Skeletal muscle tissue (tissue), 4 donors: ENCODE measurements around the gene TAF5L. TPM values are rescaled to one million over a fixed set of nuclear protein-coding genes. Genes with fewer than 3 reads are reported as not detected.

Source experiments
- H3K27ac ChIP-seq: one replicate; pipeline ENCODE4 v1.7.0; 2013; ENCODE audit warnings: mild to moderate bottlenecking, low read depth, low read length, inconsistent platforms
- H3K27me3 ChIP-seq, 3 donors: one replicate each; pipeline ENCODE4 v1.7.0; 2013; ENCODE audit warnings: low read length in 3 of 3; ENCODE audit not compliant: control insufficient read depth in 3 of 3, insufficient read depth in 3 of 3
- H3K36me3 ChIP-seq, 3 donors: one replicate each; pipeline ENCODE4 v1.7.0; 2013; ENCODE audit warnings: low read length in 3 of 3; ENCODE audit not compliant: control insufficient read depth in 3 of 3, insufficient read depth in 3 of 3
- H3K4me1 ChIP-seq, 3 donors: one replicate each; pipeline ENCODE4 v1.7.0; 2013; ENCODE audit warnings: low read length in 3 of 3, mild to moderate bottlenecking in 3 of 3; ENCODE audit not compliant: control insufficient read depth in 3 of 3, insufficient read depth in 3 of 3
- H3K4me3 ChIP-seq, 3 donors: one replicate each; pipeline ENCODE4 v1.7.0; 2013; ENCODE audit warnings: low read length in 3 of 3
- H3K9ac ChIP-seq, 3 donors: one replicate each; pipeline ENCODE4 v1.7.0; 2013; ENCODE audit warnings: low read length in 3 of 3, mild to moderate bottlenecking in 3 of 3, moderate library complexity in 2 of 3, low read depth in 1 of 3
- H3K9me3 ChIP-seq, 3 donors: one replicate each; pipeline ENCODE4 v1.7.0; 2013; ENCODE audit warnings: low read length in 3 of 3; ENCODE audit not compliant: control insufficient read depth in 3 of 3
- total RNA-seq: library from RNA; depleted of rRNA; stranded (reverse); fragments of >200 nt; gene quantifications from one replicate; pipeline ENCODE4 v1.2.3, GENCODE V29; 2014
- donor health status: Osteomylitis.

The TAF5L gene
- total RNA-seq, 1 donor from 2014 or later = 9.9 TPM

GRCh38 chr1:229619002-229619401 lies 6.9 kb downstream of the TAF5L start:
- Histone ChIP-seq H3K27ac (no peak overlapping the region), H3K9me3 (no peaks in the 10 kb centered on the region), H3K9ac (no peak overlapping the region), H3K36me3 (peaks cover 3 to 7% (median 4%) of the 10 kb centered on the region in 3 donors), H3K27me3 (no peaks in the 10 kb centered on the region), H3K4me3 (no peak overlapping the region), H3K4me1 (peaks cover 17 to 23% (median 19%) of the 10 kb centered on the region in 3 donors)

- no peak overlapping the region for H3K27ac ChIP-seq
- H3K36me3 ChIP-seq = peaks cover 8 to 18% (median 16%) of the 10 kb centered on the region in 3 donors
- H3K4me1 ChIP-seq = peaks cover 10 to 14% (median 11%) of the 10 kb centered on the region in 3 donors
- H3K9me3 ChIP-seq = no peaks in the 10 kb centered on the region
- H3K27me3 ChIP-seq = no peaks in the 10 kb centered on the region
- H3K4me3 ChIP-seq = no peak overlapping the region
- H3K9ac ChIP-seq = no peak overlapping the region
These were observed 8.4 kb downstream of the TAF5L start for GRCh38 chr1:229617351-229618100.

GRCh38 chr1:229614701-229615100 lies 11.2 kb downstream of the TAF5L start:
- Histone ChIP-seq H3K9ac (no peak overlapping the region), H3K27me3 (no peaks in the 10 kb centered on the region), H3K27ac (no peak overlapping the region), H3K36me3 (peaks cover 26 to 42% (median 42%) of the 10 kb centered on the region in 3 donors), H3K9me3 (no peaks in the 10 kb centered on the region), H3K4me1 (peaks cover 0 to 3% (median 2%) of the 10 kb centered on the region in 3 donors), H3K4me3 (no peak overlapping the region)

- Histone ChIP-seq H3K9me3 (no peaks in the 10 kb centered on the region), H3K9ac (no peak overlapping the region), H3K27me3 (no peaks in the 10 kb centered on the region), H3K4me3 (no peak overlapping the region), H3K27ac (no peak overlapping the region), H3K36me3 (peaks cover 26 to 49% (median 48%) of the 10 kb centered on the region in 3 donors), H3K4me1 (peaks cover 0 to 3% (median 0%) of the 10 kb centered on the region in 3 donors)
These were observed 12.0 kb downstream of the TAF5L start for GRCh38 chr1:229613938-229614337.

GRCh38 chr1:229608590-229608989 lies 17.3 kb downstream of the TAF5L start:
- H3K27ac ChIP-seq = no peak overlapping the region
- H3K4me3 ChIP-seq = no peak overlapping the region
- H3K36me3 ChIP-seq = peaks cover 35 to 70% (median 63%) of the 10 kb centered on the region in 3 donors
- no peaks in the 10 kb centered on the region for H3K27me3 ChIP-seq
- H3K9ac ChIP-seq = no peak overlapping the region
- H3K4me1 ChIP-seq = no peaks in the 10 kb centered on the region
- H3K9me3 ChIP-seq = no peaks in the 10 kb centered on the region

- Histone ChIP-seq H3K36me3 (peaks cover 34 to 64% (median 60%) of the 10 kb centered on the region in 3 donors), H3K4me1 (no peaks in the 10 kb centered on the region), H3K27me3 (no peaks in the 10 kb centered on the region), H3K27ac (no peak overlapping the region), H3K9ac (no peak overlapping the region), H3K4me3 (no peak overlapping the region), H3K9me3 (no peaks in the 10 kb centered on the region)
These were observed 18.6 kb downstream of the TAF5L start for GRCh38 chr1:229607370-229607769.

- H3K27me3 ChIP-seq = no peaks in the 10 kb centered on the region
- peaks cover 0 to under 1% (median 0%) of the 10 kb centered on the region in 3 donors for H3K4me1 ChIP-seq
- no peaks in the 10 kb centered on the region for H3K9me3 ChIP-seq
- H3K9ac ChIP-seq = no peak overlapping the region
- H3K27ac ChIP-seq = no peak overlapping the region
- H3K36me3 ChIP-seq = peaks cover 24 to 40% (median 39%) of the 10 kb centered on the region in 3 donors
- no peak overlapping the region for H3K4me3 ChIP-seq
These were observed 22.4 kb downstream of the TAF5L start for GRCh38 chr1:229603371-229604005.

- Histone ChIP-seq H3K9me3 (no peaks in the 10 kb centered on the region), H3K9ac (no peak overlapping the region), H3K4me1 (peaks cover 12 to 17% (median 13%) of the 10 kb centered on the region in 3 donors), H3K27me3 (no peaks in the 10 kb centered on the region), H3K36me3 (peaks cover 17 to 28% (median 24%) of the 10 kb centered on the region in 3 donors), H3K4me3 (no peak overlapping the region), H3K27ac (no peak overlapping the region)
These were observed 25.7 kb downstream of the TAF5L start for GRCh38 chr1:229600229-229600628.

- Histone ChIP-seq H3K9me3 (no peaks in the 10 kb centered on the region), H3K4me1 (peaks cover 12 to 17% (median 13%) of the 10 kb centered on the region in 3 donors), H3K27ac (no peak overlapping the region), H3K4me3 (no peak overlapping the region), H3K27me3 (no peaks in the 10 kb centered on the region), H3K9ac (no peak overlapping the region), H3K36me3 (peaks cover 18 to 31% (median 29%) of the 10 kb centered on the region in 3 donors)
These were observed 26.5 kb downstream of the TAF5L start for GRCh38 chr1:229599218-229599954.
